Stomach smooth muscle (tissue), 2 donors: ENCODE data around the gene XPOT.
"Not testable (repeated sequence)": the region's sequence is repeated elsewhere in the genome, so short reads cannot be mapped to it uniquely, and the experiment has no call there.

Experiments
- H3K27ac ChIP-seq: one replicate; pipeline ENCODE4 v1.7.0; 2013; ENCODE audit warnings: mild to moderate bottlenecking, low read length, inconsistent platforms
- H3K27me3 ChIP-seq, 2 donors: one replicate each; pipeline ENCODE4 v1.7.0; 2013; ENCODE audit warnings: low read length in 2 of 2; ENCODE audit not compliant: insufficient read depth in 2 of 2, control insufficient read depth in 1 of 2
- H3K36me3 ChIP-seq, 2 donors: one replicate each; pipeline ENCODE4 v1.7.0; 2013; ENCODE audit warnings: low read length in 2 of 2; ENCODE audit not compliant: control insufficient read depth in 2 of 2, insufficient read depth in 2 of 2
- H3K4me1 ChIP-seq: one replicate; pipeline ENCODE4 v1.7.0; 2013; ENCODE audit warnings: low read length; ENCODE audit not compliant: control insufficient read depth, insufficient read depth
- H3K4me3 ChIP-seq, 2 donors: one replicate each; pipeline ENCODE4 v1.7.0; 2013; ENCODE audit warnings: low read length in 2 of 2
- H3K9ac ChIP-seq, 2 donors: one replicate each; pipeline ENCODE4 v1.7.0; 2013; ENCODE audit warnings: low read length in 2 of 2, mild to moderate bottlenecking in 1 of 2
- H3K9me3 ChIP-seq, 2 donors: one replicate each; pipeline ENCODE4 v1.7.0; 2013; ENCODE audit warnings: low read length in 2 of 2; ENCODE audit not compliant: control insufficient read depth in 2 of 2
- donor health status: healthy.
- donor health status: Pancreatic carcinoma.

XPOT gene

DNA sequence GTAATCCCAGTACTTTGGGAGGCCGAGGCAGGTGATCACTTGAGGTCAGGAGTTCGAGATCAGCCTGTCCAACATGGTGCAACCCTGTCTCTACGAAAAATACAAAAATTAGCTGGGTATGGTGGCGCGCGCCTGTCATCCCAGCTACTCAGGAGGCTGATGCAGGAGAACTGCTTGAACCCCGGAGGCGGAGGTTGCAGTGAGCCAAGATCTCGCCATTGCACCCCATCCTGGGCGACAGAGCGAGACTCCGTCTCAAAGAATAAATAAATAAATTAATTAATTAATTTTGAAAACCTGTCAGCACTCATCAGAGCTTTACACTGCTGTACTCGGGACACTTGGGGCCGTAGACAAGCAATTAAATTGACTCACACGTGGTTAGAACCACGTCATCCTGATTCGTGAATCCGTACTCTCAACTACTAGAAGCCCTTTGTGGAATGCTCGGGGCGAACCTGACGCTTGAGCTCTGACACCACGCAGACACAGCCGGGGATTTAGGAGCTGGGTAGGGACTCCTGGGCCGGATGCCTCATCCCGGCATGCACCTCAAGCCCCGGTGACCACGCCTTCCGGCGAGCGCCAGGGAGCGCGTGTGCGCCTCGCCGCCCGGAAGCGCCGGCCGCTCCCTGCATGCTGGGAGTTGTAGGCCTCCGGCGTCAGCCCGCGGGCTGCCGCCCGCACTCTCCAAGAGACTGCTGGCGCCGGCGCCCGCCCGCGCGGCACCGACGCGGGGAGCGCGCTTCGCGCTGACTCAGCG lies at the start of gene XPOT:
Gene XPOT (plus strand): TSS at position 686 of the 763 bp plus-strand sequence. CDS start 5,644 bp downstream, outside the sequence.
- Histone ChIP-seq H3K27ac (peak within 1 kb of the TSS; percentile 90), H3K27me3 (no peaks in the 10 kb centered on the region), H3K4me1 (no peaks in the 10 kb centered on the region), H3K36me3 (no peaks in the 10 kb centered on the region), H3K9ac (peak within 1 kb of the TSS; percentile 89 to 92), H3K4me3 (peak within 1 kb of the TSS; percentile 85 to 90), H3K9me3 (no peaks in the 10 kb centered on the region)

DNA sequence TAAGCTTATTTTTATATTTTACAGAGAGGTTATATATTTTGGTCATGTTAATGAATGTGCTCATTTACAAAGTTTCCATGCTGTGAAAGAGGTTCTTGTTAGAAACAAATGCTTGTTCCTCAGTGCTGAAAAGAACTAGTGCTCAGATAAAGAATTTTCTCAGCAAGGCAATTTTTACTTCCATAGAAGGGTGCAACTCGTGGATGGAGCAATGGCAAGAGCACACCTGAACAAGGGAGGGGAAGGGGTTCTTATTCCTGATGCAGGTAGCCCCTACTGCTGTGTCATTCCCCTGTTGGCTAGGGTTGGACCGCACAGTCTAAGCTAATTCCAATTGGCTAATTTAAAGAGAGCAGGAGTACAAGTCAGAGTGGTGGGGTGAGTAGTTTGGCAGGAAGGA lies 48.0 kb upstream of the XPOT start:
- H3K9me3 ChIP-seq, H3K36me3 ChIP-seq, H3K27ac ChIP-seq, H3K4me3 ChIP-seq, H3K9ac ChIP-seq, H3K4me1 ChIP-seq, H3K27me3 ChIP-seq: not testable (repeated sequence)

GRCh38 chr12:64361173-64361572 lies 43.0 kb upstream of the XPOT start:
- H3K36me3 ChIP-seq, H3K4me1 ChIP-seq, H3K27me3 ChIP-seq, H3K27ac ChIP-seq, H3K9ac ChIP-seq, H3K4me3 ChIP-seq, H3K9me3 ChIP-seq: not testable (repeated sequence)

GRCh38 chr12:64362721-64363305 lies 41.4 kb upstream of the XPOT start:
- Histone ChIP-seq H3K4me1 (no peaks in the 10 kb centered on the region), H3K9ac (no peak overlapping the region), H3K36me3 (no peaks in the 10 kb centered on the region), H3K4me3 (no peak overlapping the region), H3K27me3 (no peaks in the 10 kb centered on the region), H3K27ac (no peak overlapping the region), H3K9me3 (no peaks in the 10 kb centered on the region)

- Histone ChIP-seq H3K9ac (no peak overlapping the region), H3K27ac (no peak overlapping the region), H3K4me3 (no peak overlapping the region), H3K27me3 (no peaks in the 10 kb centered on the region), H3K9me3 (peaks cover 3 to 4% of the 10 kb centered on the region in 2 donors), H3K36me3 (no peaks in the 10 kb centered on the region), H3K4me1 (no peaks in the 10 kb centered on the region)
These were observed 20.5 kb upstream of the XPOT start for GRCh38 chr12:64383675-64384074.

GRCh38 chr12:64385019-64385418 lies 19.2 kb upstream of the XPOT start:
- Histone ChIP-seq H3K4me3 (no peak overlapping the region), H3K9me3 (peaks cover 3 to 4% of the 10 kb centered on the region in 2 donors), H3K4me1 (no peaks in the 10 kb centered on the region), H3K9ac (no peak overlapping the region), H3K27me3 (peaks cover 4% of the 10 kb centered on the region in 2 donors), H3K36me3 (no peaks in the 10 kb centered on the region), H3K27ac (no peak overlapping the region)

DNA sequence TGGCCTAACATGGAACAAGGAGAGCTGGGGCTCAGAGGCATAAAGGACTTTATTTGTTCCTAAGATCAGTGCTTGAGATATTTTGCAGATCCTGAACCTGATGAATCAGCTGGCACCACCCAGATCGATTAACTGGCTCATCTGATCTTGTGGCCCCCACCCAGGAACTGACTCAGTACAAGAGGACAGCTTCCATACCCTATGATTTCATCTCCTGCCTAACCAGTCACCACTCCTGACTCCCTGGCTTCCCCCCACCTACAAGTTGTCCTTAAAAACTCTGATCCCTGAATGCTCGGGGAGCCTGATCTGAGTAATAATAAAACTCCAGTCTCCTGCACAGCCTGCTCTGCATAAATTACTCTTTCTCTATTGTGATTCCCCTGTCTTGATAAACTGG lies 18.7 kb upstream of the XPOT start:
- peaks cover 3% of the 10 kb centered on the region for H3K4me1 ChIP-seq
- no peak overlapping the region for H3K27ac ChIP-seq
- peaks cover 6 to 8% of the 10 kb centered on the region in 2 donors for H3K27me3 ChIP-seq
- H3K9ac ChIP-seq = no peak overlapping the region
- H3K9me3 ChIP-seq = peaks cover 1 to 2% of the 10 kb centered on the region in 2 donors
- H3K36me3 ChIP-seq = no peaks in the 10 kb centered on the region
- no peak overlapping the region for H3K4me3 ChIP-seq

DNA sequence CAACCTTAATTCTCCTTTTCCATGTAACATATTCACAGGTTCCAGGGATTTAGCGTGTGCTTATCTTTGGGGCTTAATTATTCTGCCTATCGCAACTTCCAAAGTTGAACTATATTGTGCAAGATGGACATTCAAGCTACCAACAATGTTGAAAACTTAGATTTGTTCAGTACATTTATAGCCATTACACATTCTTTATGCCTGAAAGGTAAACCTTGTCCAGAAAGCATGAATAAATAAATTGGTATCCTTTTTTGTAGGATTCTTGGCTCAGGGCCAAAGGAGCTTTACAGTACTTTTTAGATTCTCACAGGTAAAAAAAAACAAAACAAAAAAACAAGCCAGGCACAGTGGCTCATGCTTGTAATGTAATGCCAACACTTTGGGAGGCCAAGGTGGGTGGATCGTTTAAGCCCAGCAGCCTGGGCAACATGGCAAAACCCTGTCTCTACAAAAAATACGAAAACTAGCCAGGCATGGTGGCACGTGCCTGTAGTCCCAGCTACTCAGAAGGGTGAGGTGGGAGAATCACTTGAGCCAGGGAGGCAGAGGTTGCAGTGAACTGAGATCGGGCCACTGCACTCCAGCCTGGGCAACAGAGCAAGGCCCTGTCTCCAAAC lies 16.9 kb upstream of the XPOT start:
- no peaks in the 10 kb centered on the region for H3K9me3 ChIP-seq
- H3K4me1 ChIP-seq = peaks cover 4% of the 10 kb centered on the region
- H3K9ac ChIP-seq = no peak overlapping the region
- no peaks in the 10 kb centered on the region for H3K36me3 ChIP-seq
- H3K27me3 ChIP-seq = peaks cover 8 to 17% of the 10 kb centered on the region in 2 donors
- no peak overlapping the region for H3K27ac ChIP-seq
- no peak overlapping the region for H3K4me3 ChIP-seq

DNA sequence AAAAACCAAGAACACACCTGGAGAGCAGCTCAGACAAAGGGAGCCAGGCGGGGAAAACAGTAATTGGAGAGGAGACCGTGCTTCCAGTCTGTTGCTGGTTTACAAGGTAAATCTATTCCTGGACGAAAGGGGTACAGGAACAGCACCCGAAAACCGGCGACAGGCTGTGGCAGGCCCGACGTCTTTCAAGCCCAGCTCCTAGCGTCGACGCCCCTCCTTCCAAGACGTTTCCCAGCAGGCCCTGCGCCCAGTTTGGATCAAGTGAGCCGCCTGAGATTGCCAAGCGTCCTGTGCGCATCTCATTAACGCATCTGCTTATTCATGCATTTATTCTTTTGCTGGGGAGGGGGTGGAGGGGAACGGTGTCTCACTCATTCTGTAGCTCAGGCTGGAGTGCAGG lies 15.0 kb upstream of the XPOT start:
- Histone ChIP-seq H3K27me3 (peaks cover 8 to 17% of the 10 kb centered on the region in 2 donors), H3K9ac (no peak overlapping the region), H3K36me3 (no peaks in the 10 kb centered on the region), H3K9me3 (no peaks in the 10 kb centered on the region), H3K27ac (no peak overlapping the region), H3K4me3 (no peak overlapping the region), H3K4me1 (peaks cover 4% of the 10 kb centered on the region)

DNA sequence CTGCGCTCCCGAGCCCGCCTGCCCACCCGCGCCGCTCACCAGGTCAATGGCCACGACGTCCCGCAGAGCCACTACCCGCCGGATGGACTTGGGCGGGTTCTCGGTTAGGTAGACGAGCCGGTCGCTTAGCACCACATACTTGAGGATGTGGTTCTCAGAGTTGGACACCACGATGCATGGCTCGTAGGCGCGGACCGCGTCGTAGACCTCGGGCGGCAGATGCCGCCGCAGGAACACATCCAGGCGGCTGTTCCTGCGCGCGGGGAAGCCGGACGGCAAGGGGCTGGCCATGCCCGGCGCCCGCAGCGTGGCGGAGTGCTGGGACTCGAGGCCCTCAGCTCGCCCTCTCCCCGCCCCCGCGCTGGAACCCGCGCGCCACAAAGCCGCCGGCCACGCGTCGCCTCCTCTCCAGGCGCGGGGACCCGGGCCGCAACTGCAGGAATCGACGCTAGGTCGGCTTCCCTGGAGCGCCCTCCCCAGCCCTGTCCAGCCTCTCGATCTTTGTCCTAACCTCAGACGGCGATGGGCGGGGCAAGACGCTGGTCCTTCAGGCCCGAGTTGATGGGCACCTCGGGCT lies 13.8 kb upstream of the XPOT start, which contains the start of gene C12orf56:
Gene C12orf56 (minus strand): TSS at position 484 of the 577 bp plus-strand sequence. CDS start 193 bp downstream, at position 291.
- no peak within 1 kb of the TSS for H3K27ac ChIP-seq
- no peaks in the 10 kb centered on the region for H3K9me3 ChIP-seq
- no peak within 1 kb of the TSS for H3K9ac ChIP-seq
- peaks cover 8 to 17% of the 10 kb centered on the region in 2 donors for H3K27me3 ChIP-seq
- H3K4me1 ChIP-seq = peaks cover 4% of the 10 kb centered on the region
- peak within 1 kb of the TSS; percentile 25 to 55 for H3K4me3 ChIP-seq
- no peaks in the 10 kb centered on the region for H3K36me3 ChIP-seq
